RWPE1 (cell line): ENCODE data around the gene PRAC1.

Experiments used
- CTCF ChIA-PET: fragments of 350-600 bp; sonication (Branson Sonifier 250); formaldehyde crosslinking; extraction: SDS; loops from one replicate; lab custom pipeline; 2021; lab: Yijun Ruan, JAX
- POLR2A ChIA-PET: fragments of 400-600 bp; formaldehyde crosslinking; extraction: SDS; loops from one replicate; lab custom pipeline; 2020; ENCODE audit warnings: antibody characterized with exemption; ENCODE audit not compliant: low non-redundant PET; lab: Yijun Ruan, JAX
- DNase-seq: peaks from one replicate; pipeline ENCODE4 v3.0.0; 2012; ENCODE audit warnings: low spot score
- H3K27ac ChIP-seq: fragments of 450-650 bp; 2 replicates; pipeline ENCODE4 v1.5.1; 2017
- CTCF ChIP-seq: fragments of 450-650 bp; conservative IDR thresholded peaks from 2 replicates; pipeline ENCODE4 v1.5.1; 2017; ENCODE audit warnings: low read depth, mild to moderate bottlenecking

PRAC1 gene

DNA sequence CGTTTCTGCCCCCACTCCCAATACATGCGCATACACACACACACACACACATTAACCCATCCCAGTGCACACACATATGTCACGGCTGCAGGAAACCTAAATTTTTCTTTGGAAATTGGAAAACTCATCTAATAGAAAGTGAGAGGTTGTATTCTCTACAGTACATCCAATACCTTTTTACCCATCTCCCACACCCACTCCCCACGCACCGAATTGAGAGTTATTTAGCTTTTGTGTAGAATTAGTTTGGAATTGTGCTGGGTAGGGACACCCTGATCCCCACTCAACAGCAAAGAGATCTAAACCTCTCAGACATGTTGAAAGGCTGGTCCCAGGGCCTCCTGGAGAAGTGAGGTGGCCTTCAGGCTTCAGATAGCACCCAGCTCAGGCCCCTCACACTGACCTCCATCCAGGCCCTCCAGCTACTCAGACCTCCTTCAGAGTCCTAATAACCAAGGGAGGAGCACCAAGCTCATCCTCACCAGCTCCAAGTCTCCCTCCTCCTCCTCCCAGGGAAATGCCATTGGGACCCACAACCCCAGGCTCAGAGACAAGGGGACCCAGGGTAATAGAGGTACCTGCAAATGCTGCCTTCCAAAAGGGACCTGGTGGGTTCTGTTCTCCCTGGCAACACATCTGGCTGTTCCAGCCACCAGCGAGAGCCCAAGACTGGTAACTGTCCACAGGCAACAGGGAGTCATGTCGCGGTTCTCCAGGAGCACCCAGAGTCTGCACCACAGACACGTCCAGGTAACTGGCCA, 5.3 kb upstream of the PRAC1 start:
- TF ChIP-seq CTCF: no peak
- POLR2A ChIA-PET: interaction anchor here (0.6 kb wide), 1 partner anchor 307 kb away, joined by 8 read pairs; no protein-coding TSS in a partner anchor
- DNase-seq: no peak
- CTCF ChIA-PET: interaction anchor here (0.6 to 1.1 kb wide), 2 partner anchors 56 to 151 kb away, joined by 3 to 5 read pairs; no protein-coding TSS in a partner anchor
- H3K27ac ChIP-seq: no peak overlapping the region

DNA sequence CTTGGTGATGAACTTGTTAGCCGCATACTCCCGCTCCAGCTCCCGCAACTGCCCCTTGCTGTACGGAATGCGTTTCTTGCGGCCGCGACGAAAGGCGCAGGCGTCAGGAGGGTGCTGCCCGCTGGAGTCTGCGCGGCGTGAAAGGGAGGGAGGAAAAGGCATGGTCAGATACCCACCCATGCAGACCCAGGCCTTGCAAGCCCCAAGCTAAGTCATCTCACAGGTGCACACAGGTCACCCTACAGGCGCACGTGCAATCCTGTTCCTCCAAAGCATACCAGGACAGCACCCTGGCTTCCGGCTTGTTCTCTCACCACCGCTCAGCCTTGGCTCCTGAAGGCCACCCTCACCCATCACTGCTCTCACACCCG, 4.6 kb upstream of the PRAC1 start:
- no peak for DNase-seq
- POLR2A ChIA-PET: interaction anchor here (0.6 kb wide), 1 partner anchor 308 kb away, joined by 8 read pairs; no protein-coding TSS in a partner anchor
- H3K27ac ChIP-seq: no peak overlapping the region
- CTCF ChIA-PET: interaction anchor here (0.6 to 0.9 kb wide), 2 partner anchors 17 to 90 kb away, joined by 3 to 4 read pairs; no protein-coding TSS in a partner anchor
- no peak for TF ChIP-seq CTCF

- no peak overlapping the region for H3K27ac ChIP-seq
- ChIA-PET CTCF (interaction anchor here (0.6 to 3.1 kb wide), 3 partner anchors 17 to 90 kb away, joined by 3 to 36 read pairs (median 4); no protein-coding TSS in a partner anchor), POLR2A (no interaction called here)
- TF ChIP-seq CTCF: no peak
- DNase-seq: no peak
These were observed 4.0 kb upstream of the PRAC1 start for GRCh38 chr17:48726114-48726915.

DNA sequence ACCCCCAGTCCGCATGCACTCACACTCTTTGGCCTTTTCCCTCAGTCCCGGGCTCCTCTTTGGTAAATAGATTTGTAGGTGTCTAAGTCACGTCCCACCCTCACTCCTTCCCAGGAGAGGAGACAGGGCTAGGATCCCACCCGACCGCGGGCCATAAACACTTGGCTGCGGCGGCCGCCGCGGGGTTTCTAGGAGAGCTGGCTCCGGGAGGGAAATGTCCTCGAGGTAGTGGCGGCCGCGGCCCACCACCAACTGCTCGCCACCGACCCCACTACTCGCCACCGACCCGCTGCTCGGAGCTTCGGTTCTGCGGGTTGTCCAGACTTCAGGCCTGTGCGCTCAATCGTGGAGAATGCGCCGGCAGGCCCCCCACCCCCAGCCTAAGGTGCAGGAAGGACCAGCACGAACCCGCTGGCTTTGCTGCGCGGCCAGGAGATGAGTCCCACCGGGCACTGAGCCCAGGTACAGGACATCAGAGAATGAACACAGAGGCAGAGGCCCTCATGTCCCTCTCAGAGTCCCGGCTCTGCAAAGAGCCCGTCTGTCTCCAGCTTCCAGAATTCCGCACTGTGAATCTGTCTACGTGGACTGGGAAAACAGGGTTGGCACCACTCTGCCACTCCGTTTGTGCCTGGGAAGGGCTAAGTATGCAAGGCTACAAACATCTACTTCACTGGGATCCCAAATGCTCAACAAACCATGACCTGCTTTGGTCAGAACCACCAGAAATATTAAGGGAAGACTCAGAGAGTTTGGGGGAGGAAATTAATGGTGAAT, 3.2 kb upstream of the PRAC1 start:
- DNase-seq: no peak
- no peak for TF ChIP-seq CTCF
- ChIA-PET CTCF (interaction anchor here (0.6 to 3.1 kb wide), 11 partner anchors 9 to 527 kb away, joined by 3 to 36 read pairs (median 4); no protein-coding TSS in a partner anchor), POLR2A (no interaction called here)
- H3K27ac ChIP-seq: no peak overlapping the region

DNA sequence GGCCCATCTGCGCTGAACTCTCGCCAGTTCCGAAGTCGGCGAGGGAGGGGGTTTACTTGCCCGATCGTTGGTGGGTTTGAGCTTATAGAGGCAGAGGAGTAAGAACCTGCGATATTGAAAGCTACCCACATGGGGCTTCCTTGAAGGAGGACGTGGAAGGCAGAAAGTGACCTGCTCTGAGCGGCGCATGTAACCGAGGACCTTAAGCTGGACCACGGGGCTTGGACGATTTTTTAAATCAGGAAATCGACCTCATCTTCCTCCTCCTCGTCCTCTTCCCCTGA, 2.6 kb upstream of the PRAC1 start:
- no peak for DNase-seq
- ChIA-PET CTCF (interaction anchor here (0.6 to 3.1 kb wide), 11 partner anchors 8 to 526 kb away, joined by 3 to 36 read pairs (median 5); no protein-coding TSS in a partner anchor), POLR2A (no interaction called here)
- TF ChIP-seq CTCF: no peak
- H3K27ac ChIP-seq: no peak overlapping the region
